Measurements from ENCODE around the gene IGDCC3.

- TF ChIP-seq CTCF (IDR thresholded peaks at IDR 0.05; ENCODE audit: borderline replicate concordance, extremely low read depth, low read length, poor library complexity, severe bottlenecking), result no peak
- TF ChIP-seq EZH2 (IDR thresholded peaks at IDR 0.05; ENCODE audit: borderline replicate concordance, low read depth, low read length, severe bottlenecking), result no peak
Observed at GRCh38 chr15:65410972-65411371, 33.2 kb upstream of the IGDCC3 start.
